ENCODE results near the gene IQCB1. TPM values are rescaled to one million over a fixed set of nuclear protein-coding genes. Genes with fewer than 3 reads are reported as not detected.
"Not testable (repeated sequence)": the region's sequence is repeated elsewhere in the genome, so short reads cannot be mapped to it uniquely, and the experiment has no call there.

The IQCB1 gene
- total RNA-seq, 4 donors from 2014 or later: 4.5 to 52.1 (median 29.1) TPM

DNA sequence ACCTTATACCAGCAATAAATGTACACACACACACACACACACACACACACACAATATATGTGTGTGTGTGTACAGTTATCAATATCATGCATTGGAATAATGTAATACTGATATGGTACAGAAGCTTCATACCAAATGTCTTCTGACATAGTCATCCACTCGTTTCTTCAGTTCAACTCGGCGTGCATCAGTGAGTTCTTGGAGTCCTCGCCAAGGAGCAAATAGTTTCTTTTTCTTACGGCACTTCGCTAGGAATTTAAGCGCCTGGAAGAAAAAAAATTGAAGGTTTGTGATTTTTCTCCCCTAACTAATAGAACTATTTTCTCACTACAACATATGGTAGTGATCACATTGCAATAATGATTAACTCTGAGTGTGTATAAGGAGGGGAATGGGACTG lies 53.2 kb downstream of the IQCB1 start:
- TF ChIP-seq EP300 (IDR thresholded peaks at IDR 0.05; ENCODE audit: low read depth) (no peak), POLR2AphosphoS5 (IDR thresholded peaks at IDR 0.05) (no peak), POLR2A (IDR thresholded peaks at IDR 0.05) (no peak)
- TF ChIP-seq, protein P1, sequence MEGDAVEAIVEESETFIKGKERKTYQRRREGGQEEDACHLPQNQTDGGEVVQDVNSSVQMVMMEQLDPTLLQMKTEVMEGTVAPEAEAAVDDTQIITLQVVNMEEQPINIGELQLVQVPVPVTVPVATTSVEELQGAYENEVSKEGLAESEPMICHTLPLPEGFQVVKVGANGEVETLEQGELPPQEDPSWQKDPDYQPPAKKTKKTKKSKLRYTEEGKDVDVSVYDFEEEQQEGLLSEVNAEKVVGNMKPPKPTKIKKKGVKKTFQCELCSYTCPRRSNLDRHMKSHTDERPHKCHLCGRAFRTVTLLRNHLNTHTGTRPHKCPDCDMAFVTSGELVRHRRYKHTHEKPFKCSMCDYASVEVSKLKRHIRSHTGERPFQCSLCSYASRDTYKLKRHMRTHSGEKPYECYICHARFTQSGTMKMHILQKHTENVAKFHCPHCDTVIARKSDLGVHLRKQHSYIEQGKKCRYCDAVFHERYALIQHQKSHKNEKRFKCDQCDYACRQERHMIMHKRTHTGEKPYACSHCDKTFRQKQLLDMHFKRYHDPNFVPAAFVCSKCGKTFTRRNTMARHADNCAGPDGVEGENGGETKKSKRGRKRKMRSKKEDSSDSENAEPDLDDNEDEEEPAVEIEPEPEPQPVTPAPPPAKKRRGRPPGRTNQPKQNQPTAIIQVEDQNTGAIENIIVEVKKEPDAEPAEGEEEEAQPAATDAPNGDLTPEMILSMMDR (IDR thresholded peaks at IDR 0.05): no peak
- peaks cover 0 to 44% (median 15%) of the 10 kb centered on the region in 4 donors for H3K36me3 ChIP-seq
- H3K27me3 ChIP-seq: no peaks in the 10 kb centered on the region
- intact Hi-C loops (cut with DNase I; ENCODE audit: low total_unique reads) (no loop called here), in situ Hi-C loops (cut with MboI; ENCODE audit: low pct_ligation_motif_present in 1 of 4, low pct_unique_long_range_greater_than_20kb in 1 of 4, low sequenced_read_pairs in 3 of 4) (no loop called here)
- no peaks in the 10 kb centered on the region for H3K4me1 ChIP-seq
- no peak overlapping the region for H3K4me3 ChIP-seq
- DNase-seq: no peak
- WGBS, 2 donors (ENCODE audit: low coverage in 1 of 2): 96 to 100% methylated on average over 7 of the region's 7 CpGs
- no peaks in the 10 kb centered on the region for H3K9me3 ChIP-seq
- no peak overlapping the region for H3K27ac ChIP-seq

DNA sequence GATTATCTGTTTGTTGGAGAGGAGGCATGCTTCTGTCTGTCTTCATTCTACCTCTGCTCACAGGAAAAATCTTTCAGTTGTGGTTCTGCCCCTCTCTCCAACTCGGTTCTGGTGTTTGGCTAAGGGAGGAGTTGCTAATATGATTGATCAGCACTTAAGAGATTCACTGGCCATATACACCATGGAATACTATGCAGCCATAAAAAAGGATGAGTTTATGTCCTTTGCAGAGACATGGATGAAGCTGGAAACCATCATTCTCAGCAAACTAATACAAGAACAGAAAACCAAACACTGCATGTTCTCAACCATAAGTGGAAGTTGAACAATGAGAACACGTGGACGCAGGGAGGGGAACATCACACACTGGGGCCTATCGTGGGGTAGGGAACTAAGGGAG lies 59.8 kb downstream of the IQCB1 start:
- peaks cover 0 to 54% (median 26%) of the 10 kb centered on the region in 4 donors for H3K36me3 ChIP-seq
- H3K4me1 ChIP-seq; H3K27me3 ChIP-seq; H3K4me3 ChIP-seq; DNase-seq; H3K27ac ChIP-seq; H3K9me3 ChIP-seq; intact Hi-C loops (cut with DNase I; ENCODE audit: low total_unique reads); in situ Hi-C loops (cut with MboI; ENCODE audit: low pct_ligation_motif_present in 1 of 4, low pct_unique_long_range_greater_than_20kb in 1 of 4, low sequenced_read_pairs in 3 of 4): not testable (repeated sequence)
- WGBS, 2 donors (ENCODE audit: low coverage in 1 of 2): 95 to 100% methylated on average over 4 of the region's 4 CpGs

DNA sequence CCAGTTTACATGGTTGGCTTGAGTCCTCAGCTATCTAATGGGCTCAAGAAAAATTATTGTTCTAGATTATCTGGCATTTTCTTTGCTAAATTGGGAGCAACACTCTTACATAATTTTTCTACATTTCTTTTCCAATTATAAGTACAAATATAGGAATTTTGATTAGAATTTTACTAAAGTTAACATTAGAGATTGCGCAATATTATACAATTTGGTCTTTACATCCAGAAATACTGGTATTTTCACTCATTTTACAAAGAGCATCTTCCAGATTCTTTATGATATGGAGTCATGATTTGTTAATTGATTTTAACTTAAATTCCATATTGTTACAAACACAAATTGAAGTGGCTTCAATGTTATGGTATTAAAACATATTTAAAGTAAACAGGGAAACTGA lies 65.6 kb downstream of the IQCB1 start:
- no peak for DNase-seq
- no peaks in the 10 kb centered on the region for H3K4me1 ChIP-seq
- WGBS, 2 donors (ENCODE audit: low coverage in 1 of 2): 98 to 100% methylated on average over 1 of the region's 1 CpG
- in situ Hi-C loops (cut with MboI; ENCODE audit: low pct_ligation_motif_present in 1 of 4, low pct_unique_long_range_greater_than_20kb in 1 of 4, low sequenced_read_pairs in 3 of 4) (no loop called here), intact Hi-C loops (cut with DNase I; ENCODE audit: low total_unique reads) (no loop called here)
- H3K9me3 ChIP-seq: no peaks in the 10 kb centered on the region
- no peak overlapping the region for H3K4me3 ChIP-seq
- peaks cover 0 to 38% (median 13%) of the 10 kb centered on the region in 4 donors for H3K36me3 ChIP-seq
- H3K27ac ChIP-seq: no peak overlapping the region
- TF ChIP-seq POLR2AphosphoS5 (IDR thresholded peaks at IDR 0.05) (no peak), EP300 (IDR thresholded peaks at IDR 0.05; ENCODE audit: low read depth) (no peak), POLR2A (IDR thresholded peaks at IDR 0.05) (no peak)
- TF ChIP-seq, protein P1 (IDR thresholded peaks at IDR 0.05): no peak
- H3K27me3 ChIP-seq: no peaks in the 10 kb centered on the region

DNA sequence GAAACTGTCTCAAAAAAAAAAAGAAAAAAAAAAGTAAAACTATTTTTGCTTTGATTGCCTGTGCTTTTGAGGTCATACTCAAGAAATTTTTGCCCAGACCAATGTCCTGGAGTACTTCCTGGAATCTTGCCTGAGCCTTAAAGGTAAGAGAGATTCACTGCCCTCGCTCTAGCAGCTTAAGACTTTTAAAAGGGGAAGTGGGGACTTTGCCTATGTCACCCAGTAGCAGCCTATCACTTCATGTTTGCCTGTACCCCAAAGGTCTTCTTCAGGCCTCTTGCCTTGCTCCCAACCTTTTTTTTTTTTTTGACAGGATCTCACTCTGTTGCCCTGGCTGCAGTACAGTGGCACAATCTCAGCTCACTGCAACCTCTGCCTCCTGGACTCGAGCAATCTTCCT lies 66.4 kb downstream of the IQCB1 start:
- intact Hi-C loops (cut with DNase I; ENCODE audit: low total_unique reads) (no loop called here), in situ Hi-C loops (cut with MboI; ENCODE audit: low pct_ligation_motif_present in 1 of 4, low pct_unique_long_range_greater_than_20kb in 1 of 4, low sequenced_read_pairs in 3 of 4) (no loop called here)
- Histone ChIP-seq H3K4me1 (no peaks in the 10 kb centered on the region), H3K27me3 (no peaks in the 10 kb centered on the region), H3K36me3 (peaks cover 0 to 34% (median 12%) of the 10 kb centered on the region in 4 donors), H3K4me3 (no peak overlapping the region), H3K9me3 (no peaks in the 10 kb centered on the region), H3K27ac (no peak overlapping the region)
- TF ChIP-seq, protein P1 (IDR thresholded peaks at IDR 0.05): no peak
- no peak for TF ChIP-seq POLR2AphosphoS5 (IDR thresholded peaks at IDR 0.05)
- TF ChIP-seq EP300 (IDR thresholded peaks at IDR 0.05; ENCODE audit: low read depth): no peak
- no peak for TF ChIP-seq POLR2A (IDR thresholded peaks at IDR 0.05)
- DNase-seq: no peak
- 91 to 94% methylated on average over 2 of the region's 2 CpGs for WGBS, 2 donors (ENCODE audit: low coverage in 1 of 2)

DNA sequence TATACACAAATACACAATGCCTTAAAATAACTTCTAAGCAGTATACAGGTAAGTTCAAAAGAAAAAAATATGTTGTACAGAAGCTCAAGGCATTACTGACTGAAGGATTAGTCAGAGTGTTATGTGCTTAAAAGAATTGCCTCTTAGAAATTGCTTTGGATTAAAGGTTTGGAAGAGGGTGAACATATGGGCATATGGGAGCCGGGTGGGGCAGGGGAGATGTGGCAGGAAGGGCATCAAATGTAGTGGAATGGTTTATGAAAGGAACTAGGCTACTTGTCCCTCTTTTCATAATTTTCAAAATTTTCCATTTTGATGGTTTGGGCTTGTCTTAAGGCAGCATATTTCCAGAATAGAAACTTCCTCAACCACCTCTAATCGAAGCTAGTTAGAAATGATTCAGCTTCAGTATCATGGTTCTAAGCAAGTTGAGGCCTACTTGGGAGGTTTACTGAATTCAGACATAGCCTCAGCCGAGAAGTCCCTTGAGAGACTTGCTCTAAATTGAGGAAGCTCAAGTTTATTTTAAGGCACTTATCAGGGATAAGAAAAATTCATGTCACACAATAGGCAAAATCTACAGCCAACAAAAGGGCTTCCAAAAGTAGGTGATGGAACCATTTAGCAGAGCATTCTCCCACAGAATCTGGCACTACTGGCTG lies 75.2 kb downstream of the IQCB1 start:
- TF ChIP-seq EP300 (IDR thresholded peaks at IDR 0.05; ENCODE audit: low read depth) (no peak), POLR2AphosphoS5 (IDR thresholded peaks at IDR 0.05) (no peak)
- in situ Hi-C loops (cut with MboI; ENCODE audit: low pct_ligation_motif_present in 1 of 4, low pct_unique_long_range_greater_than_20kb in 1 of 4, low sequenced_read_pairs in 3 of 4): no loop called here
- no peaks in the 10 kb centered on the region for H3K9me3 ChIP-seq
- H3K27me3 ChIP-seq: no peaks in the 10 kb centered on the region
- H3K4me1 ChIP-seq: no peaks in the 10 kb centered on the region
- H3K27ac ChIP-seq: no peak overlapping the region
- H3K36me3 ChIP-seq: no peaks in the 10 kb centered on the region
- intact Hi-C loops (cut with DNase I; ENCODE audit: low total_unique reads): no loop called here
- 77 to 89% methylated on average over 3 of the region's 3 CpGs for WGBS, 2 donors (ENCODE audit: low coverage in 1 of 2)
- no peak overlapping the region for H3K4me3 ChIP-seq
- no peak for DNase-seq

Data from transverse colon (tissue), 4 donors.